CD4-positive, alpha-beta T cell (primary cell): ENCODE results near the gene MRPL54. TPM values are rescaled to one million over a fixed set of nuclear protein-coding genes. Genes with fewer than 3 reads are reported as not detected.

ENCODE experiments used
- ATAC-seq: fragments of 200-7000 bp; cut with Tn5 transposase; one replicate; pipeline ENCODE4 v1.10.0; 2022; ENCODE audit warnings: mild to moderate bottlenecking; ENCODE audit not compliant: poor library complexity
- CTCF ChIA-PET: fragments of 350-600 bp; sonication (Branson Sonifier 250); formaldehyde crosslinking; loops from one replicate; lab custom pipeline; 2021; ENCODE audit warnings: antibody characterized with exemption, inconsistent platforms; lab: Charles Lee
- POLR2A ChIA-PET: fragments of 350-600 bp; sonication (Branson Sonifier 250); formaldehyde crosslinking; loops from one replicate; lab custom pipeline; 2021; ENCODE audit warnings: antibody characterized with exemption, inconsistent platforms; lab: Charles Lee
- DNase-seq, 14 experiments: peaks; one replicate each; pipeline ENCODE4 v3.0.0-alpha.2; 2013 to 2020; ENCODE audit warnings: mixed read lengths in 2 of 14
- H3K27ac ChIP-seq, 2 donors: one replicate each; pipeline versions ENCODE4 v1.5.1 to v1.7.0; 2013; ENCODE audit warnings: low read length in 2 of 2, low read depth in 1 of 2, mild to moderate bottlenecking in 1 of 2
- H3K27me3 ChIP-seq, 2 experiments: 1 replicate in 1 of 2; 2 replicates in 1 of 2; pipeline versions ENCODE4 v1.6.1 to v1.7.0; 2013; ENCODE audit warnings: low read length in 2 of 2, control low read depth in 1 of 2, mild to moderate bottlenecking in 1 of 2, moderate library complexity in 1 of 2; ENCODE audit not compliant: insufficient read depth in 2 of 2, control insufficient read depth in 1 of 2
- H3K36me3 ChIP-seq: one replicate; pipeline ENCODE4 v1.6.1; 2013; ENCODE audit warnings: low read length, control low read depth; ENCODE audit not compliant: insufficient read depth
- H3K4me1 ChIP-seq: one replicate; pipeline ENCODE4 v1.6.1; 2013; ENCODE audit warnings: low read length, control low read depth; ENCODE audit not compliant: insufficient read depth
- H3K4me3 ChIP-seq: one replicate; pipeline ENCODE4 v1.5.1; 2013; ENCODE audit warnings: mild to moderate bottlenecking, low read length, moderate library complexity
- H3K9me3 ChIP-seq, 2 experiments: 1 replicate in 1 of 2; 2 replicates in 1 of 2; pipeline versions ENCODE4 v1.6.1 to v1.7.0; 2013; ENCODE audit warnings: low read length in 2 of 2, mild to moderate bottlenecking in 2 of 2, control low read depth in 1 of 2, moderate library complexity in 1 of 2; ENCODE audit not compliant: control insufficient read depth in 1 of 2, insufficient read depth in 1 of 2
- H3K27ac Mint-ChIP-seq: one replicate; pipeline ENCODE4 v1.8.0; 2020; ENCODE audit warnings: mixed read lengths
- H3K27me3 Mint-ChIP-seq: one replicate; pipeline ENCODE4 v1.8.0; 2021; ENCODE audit warnings: mixed read lengths
- H3K36me3 Mint-ChIP-seq: one replicate; pipeline ENCODE4 v1.8.0; 2021; ENCODE audit warnings: low read depth, mixed read lengths
- H3K4me1 Mint-ChIP-seq: one replicate; pipeline ENCODE4 v1.8.0; 2021; ENCODE audit warnings: low read depth, mixed read lengths
- H3K4me3 Mint-ChIP-seq: one replicate; pipeline ENCODE4 v1.8.0; 2020; ENCODE audit warnings: mild to moderate bottlenecking, mixed read lengths
- H3K9me3 Mint-ChIP-seq: one replicate; pipeline ENCODE4 v1.8.0; 2020; ENCODE audit warnings: mixed read lengths
- CTCF ChIP-seq: fragments of 200-600 bp; IDR thresholded peaks from one replicate; pipeline ENCODE4 v1.8.0; 2022; ENCODE audit warnings: antibody characterized with exemption, mild to moderate bottlenecking
- intact Hi-C, 2 experiments: fragments of 100-400 bp; cut with DNase I in 1 of 2; cut with micrococcal nuclease in 1 of 2; formaldehyde crosslinking; loops; one replicate each; pipeline versions ENCODE4 v1.15.1 to v1.9.0; 2023 to 2025; cut with DNase I, micrococcal nuclease
- total RNA-seq, 174 experiments: library from RNA in 2 of 174; stranded (reverse) in 2 of 174; gene quantifications; one replicate each; pipeline ENCODE4 v1.2.3 and lab custom pipeline; 2021 to 2026

The MRPL54 gene
- total RNA-seq, 2 experiments from 2014 or later, result 68.9 to 71.1 TPM

GRCh38 chr19:3798137-3798536 is 35.7 kb downstream of the MRPL54 start:
- peaks cover 36% of the 10 kb centered on the region for H3K4me1 ChIP-seq
- no peak for TF ChIP-seq CTCF
- ATAC-seq (peak; percentile 71), DNase-seq (peak in 6 of 14 experiments; percentile 16 to 82 (median 58))
- no peaks in the 10 kb centered on the region for H3K36me3 ChIP-seq
- no peak overlapping the region for H3K4me3 ChIP-seq
- CTCF ChIA-PET, result interaction anchor here (1.3 kb wide), 1 partner anchor 24 kb away, joined by 7 read pairs; no protein-coding TSS in a partner anchor
- no peak overlapping the region for H3K27ac ChIP-seq
- peaks cover 4% of the 10 kb centered on the region for H3K36me3 Mint-ChIP-seq
- no peaks in the 10 kb centered on the region for H3K9me3 ChIP-seq
- peaks cover 2% of the 10 kb centered on the region for H3K9me3 Mint-ChIP-seq
- intact Hi-C loops, result loop anchor here in 1 of 2 experiments (5.0 kb wide), 1 partner anchor 36 kb away; the partner anchor contains the start of genes APBA3 and MRPL54
- no peaks in the 10 kb centered on the region for H3K27me3 Mint-ChIP-seq
- H3K4me3 Mint-ChIP-seq, result no peak overlapping the region
- H3K4me1 Mint-ChIP-seq, result peaks cover 21% of the 10 kb centered on the region
- H3K27me3 ChIP-seq, result no peaks in the 10 kb centered on the region
- POLR2A ChIA-PET, result interaction anchor here (1.4 to 3.4 kb wide), 2 partner anchors 14 to 36 kb away, joined by 7 to 31 read pairs; partner anchors contain the start of gene MRPL54
- peak overlapping the region; percentile 43 for H3K27ac Mint-ChIP-seq

- ATAC-seq, result no peak
- no peaks in the 10 kb centered on the region for H3K27me3 Mint-ChIP-seq
- peaks cover 4% of the 10 kb centered on the region for H3K36me3 Mint-ChIP-seq
- Histone ChIP-seq H3K4me1 (peaks cover 46% of the 10 kb centered on the region), H3K27me3 (no peaks in the 10 kb centered on the region), H3K36me3 (no peaks in the 10 kb centered on the region), H3K27ac (no peak overlapping the region), H3K4me3 (peak overlapping the region; percentile 47), H3K9me3 (no peaks in the 10 kb centered on the region)
- ChIA-PET POLR2A (interaction anchor here (0.9 to 1.1 kb wide), 2 partner anchors 11 to 39 kb away, joined by 3 read pairs; partner anchors contain the start of gene MRPL54), CTCF (no interaction called here)
- peaks cover 2% of the 10 kb centered on the region for H3K9me3 Mint-ChIP-seq
- TF ChIP-seq CTCF, result no peak
- no peak overlapping the region for H3K27ac Mint-ChIP-seq
- peak overlapping the region; percentile 78 for H3K4me3 Mint-ChIP-seq
- H3K4me1 Mint-ChIP-seq, result peaks cover 21% of the 10 kb centered on the region
- no peak for DNase-seq
- intact Hi-C loops, result no loop called here
Measured at GRCh38 chr19:3800996-3801395, 38.5 kb downstream of the MRPL54 start.

- ChIA-PET CTCF (no interaction called here), POLR2A (no interaction called here)
- ATAC-seq, result peak; percentile 81
- peaks cover 21% of the 10 kb centered on the region for H3K4me1 Mint-ChIP-seq
- peaks cover 2% of the 10 kb centered on the region for H3K9me3 Mint-ChIP-seq
- no peaks in the 10 kb centered on the region for H3K27me3 Mint-ChIP-seq
- H3K4me3 Mint-ChIP-seq, result peak overlapping the region; percentile 78
- intact Hi-C loops, result no loop called here
- Histone ChIP-seq H3K36me3 (no peaks in the 10 kb centered on the region), H3K27me3 (no peaks in the 10 kb centered on the region), H3K4me1 (peaks cover 46% of the 10 kb centered on the region), H3K9me3 (no peaks in the 10 kb centered on the region), H3K4me3 (peak overlapping the region; percentile 47), H3K27ac (no peak overlapping the region)
- H3K36me3 Mint-ChIP-seq, result peaks cover 4% of the 10 kb centered on the region
- no peak overlapping the region for H3K27ac Mint-ChIP-seq
- no peak for TF ChIP-seq CTCF
- peak; percentile 32 to 82 (median 47) for DNase-seq
Measured at GRCh38 chr19:3801412-3802096, 39.1 kb downstream of the MRPL54 start.
